HepG2 (cell line): ENCODE data around the gene SLC9A8. TPM values are rescaled to one million over a fixed set of nuclear protein-coding genes. Genes with fewer than 3 reads are reported as not detected.

Source experiments
- HDAC2 ChIP-seq: sonication (generic); formaldehyde crosslinking; IDR thresholded peaks from 2 replicates; pipeline ENCODE4 v1.4.0; 2020; ENCODE audit warnings: missing genetic modification reagents
- MED1 ChIP-seq: sonication (generic); formaldehyde crosslinking; IDR thresholded peaks from 2 replicates; pipeline ENCODE4 v1.4.0; 2020; ENCODE audit warnings: missing genetic modification reagents
- SALL1 ChIP-seq: sonication (generic); formaldehyde crosslinking; IDR thresholded peaks from 2 replicates; pipeline ENCODE4 v1.8.0; 2022; ENCODE audit warnings: mild to moderate bottlenecking, missing genetic modification reagents
- ZNF234 ChIP-seq: sonication (generic); formaldehyde crosslinking; conservative IDR thresholded peaks from 2 replicates; pipeline ENCODE4 v1.5.1; 2020; ENCODE audit warnings: mild to moderate bottlenecking, missing genetic modification reagents
- ZNF329 ChIP-seq: sonication (generic); formaldehyde crosslinking; IDR thresholded peaks from 2 replicates; pipeline ENCODE4 v1.9.0; 2021; ENCODE audit warnings: low read depth, mild to moderate bottlenecking, missing genetic modification reagents
- ZNF441 ChIP-seq: sonication (generic); formaldehyde crosslinking; IDR thresholded peaks from 2 replicates; pipeline ENCODE4 v1.7.0; 2021; ENCODE audit warnings: missing genetic modification reagents, borderline replicate concordance
- ZNF451 ChIP-seq: sonication (generic); formaldehyde crosslinking; IDR thresholded peaks from 2 replicates; pipeline ENCODE4 v1.5.0; 2020; ENCODE audit warnings: mild to moderate bottlenecking, missing genetic modification reagents
- ZNF557 ChIP-seq: sonication (generic); formaldehyde crosslinking; IDR thresholded peaks from 2 replicates; pipeline ENCODE4 v1.4.0; 2020; ENCODE audit warnings: missing genetic modification reagents
- ZNF598 ChIP-seq: sonication (generic); formaldehyde crosslinking; IDR thresholded peaks from 2 replicates; pipeline ENCODE4 v1.5.1; 2020; ENCODE audit warnings: mild to moderate bottlenecking, missing genetic modification reagents, borderline replicate concordance
- ZNF737 ChIP-seq: sonication (generic); formaldehyde crosslinking; IDR thresholded peaks from 2 replicates; pipeline ENCODE4 v1.5.0; 2020; ENCODE audit warnings: missing genetic modification reagents, mild to moderate bottlenecking, borderline replicate concordance
- ZNF746 ChIP-seq: sonication (generic); formaldehyde crosslinking; IDR thresholded peaks from 2 replicates; pipeline ENCODE4 v1.8.0; 2022; ENCODE audit warnings: mild to moderate bottlenecking, missing genetic modification reagents
- polyA plus RNA-seq, 8 experiments: library from polyadenylated mRNA; depleted of rRNA in 3 of 8; stranded (reverse) in 7 of 8; unstranded in 1 of 8; fragments of >200 nt; fragmentation: Illumina TruSeq in 4 of 8; extraction: Trizol in 4 of 8; gene quantifications; 2 replicates each; pipeline versions ENCODE4 v1.2.1 to v1.2.3, GENCODE V29; 2011 to 2016; ENCODE audit warnings: low read depth in 4 of 8, missing spikeins in 1 of 8, mixed read lengths in 1 of 8; ENCODE audit not compliant: insufficient read depth in 1 of 8
- total RNA-seq, 5 experiments: library from RNA; depleted of rRNA; stranded (reverse); fragments of >200 nt; fragmentation: Illumina TruSeq; extraction: Trizol; gene quantifications; 2 replicates each; pipeline ENCODE4 v1.2.3, GENCODE V29; 2016; ENCODE audit warnings: low read depth in 1 of 5
- TF ChIP-seq, protein P1 (sequence below): fragments of 450-650 bp; IDR thresholded peaks from 2 replicates; pipeline ENCODE4 v1.6.1; 2016
- TF ChIP-seq, protein P2 (sequence below): sonication (generic); formaldehyde crosslinking; IDR thresholded peaks from 2 replicates; pipeline ENCODE4 v1.8.0; 2022; ENCODE audit warnings: low read depth, missing genetic modification reagents
- TF ChIP-seq, protein P3 (sequence below): sonication (generic); formaldehyde crosslinking; IDR thresholded peaks from 2 replicates; pipeline ENCODE4 v1.4.0; 2020; ENCODE audit warnings: missing genetic modification reagents
- TF ChIP-seq, protein P4 (sequence below): IDR thresholded peaks from 2 replicates; pipeline ENCODE4 v1.6.1; 2016
- TF ChIP-seq, protein P5 (sequence below): sonication (generic); formaldehyde crosslinking; IDR thresholded peaks from 2 replicates; pipeline ENCODE4 v1.9.0; 2022; ENCODE audit warnings: missing genetic modification reagents, mild to moderate bottlenecking, borderline replicate concordance

SLC9A8 gene
- total and polyA plus RNA-seq, 2 of the 13 experiments (the other 11 are each of a cell fraction or from before 2014, with no cell fraction given): 4.1 to 7.4 TPM

DNA sequence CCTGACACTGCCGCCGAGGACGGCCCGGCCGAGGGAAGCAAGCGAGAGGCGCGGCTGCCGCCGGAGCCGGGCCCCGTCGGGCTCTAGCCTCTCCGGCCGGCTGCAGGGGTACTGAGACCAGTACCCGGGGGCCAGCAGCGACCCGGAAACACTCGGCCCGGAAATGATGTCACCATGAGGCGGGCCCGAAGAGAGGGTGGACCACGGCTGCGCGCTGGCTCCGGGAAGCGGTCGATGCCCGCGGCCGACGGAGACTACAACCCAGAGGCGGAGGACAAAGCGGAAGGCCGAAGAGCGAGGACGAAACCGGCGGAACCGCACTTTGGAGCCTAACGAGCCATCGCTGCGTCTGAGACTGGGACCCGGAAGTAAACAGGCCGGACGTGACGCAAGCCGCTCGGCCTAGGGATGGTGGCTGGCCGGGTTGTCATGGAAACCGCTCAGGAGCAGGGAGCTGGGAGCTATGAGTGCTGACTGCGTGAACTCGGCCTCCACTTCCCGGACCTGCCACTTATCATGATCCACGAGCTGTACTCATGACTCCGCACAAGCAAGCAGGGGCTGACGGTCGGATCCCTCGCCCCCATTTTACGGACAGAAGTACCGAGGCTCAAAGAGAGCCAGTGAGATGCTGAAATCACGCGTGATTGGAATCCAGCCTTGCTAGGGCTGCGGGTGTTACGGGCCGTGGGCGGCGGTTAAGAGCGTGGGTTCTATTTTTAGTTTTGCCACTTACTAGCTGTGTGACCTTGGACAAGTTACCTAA lies 102.9 kb downstream of the SLC9A8 start, which contains the start of gene SPATA2 (continued):
- no peak for TF ChIP-seq ZNF557 (CRISPR knock-in tag)
- peak; percentile 62 for TF ChIP-seq ZNF441 (CRISPR knock-in tag)
- TF ChIP-seq, protein P1, sequence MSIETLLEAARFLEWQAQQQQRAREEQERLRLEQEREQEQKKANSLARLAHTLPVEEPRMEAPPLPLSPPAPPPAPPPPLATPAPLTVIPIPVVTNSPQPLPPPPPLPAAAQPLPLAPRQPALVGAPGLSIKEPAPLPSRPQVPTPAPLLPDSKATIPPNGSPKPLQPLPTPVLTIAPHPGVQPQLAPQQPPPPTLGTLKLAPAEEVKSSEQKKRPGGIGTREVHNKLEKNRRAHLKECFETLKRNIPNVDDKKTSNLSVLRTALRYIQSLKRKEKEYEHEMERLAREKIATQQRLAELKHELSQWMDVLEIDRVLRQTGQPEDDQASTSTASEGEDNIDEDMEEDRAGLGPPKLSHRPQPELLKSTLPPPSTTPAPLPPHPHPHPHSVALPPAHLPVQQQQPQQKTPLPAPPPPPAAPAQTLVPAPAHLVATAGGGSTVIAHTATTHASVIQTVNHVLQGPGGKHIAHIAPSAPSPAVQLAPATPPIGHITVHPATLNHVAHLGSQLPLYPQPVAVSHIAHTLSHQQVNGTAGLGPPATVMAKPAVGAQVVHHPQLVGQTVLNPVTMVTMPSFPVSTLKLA: peak; percentile 21; the same call in 1 of the 2 replicates
- TF ChIP-seq HDAC2: peak; percentile 90
- peak; percentile 94 for TF ChIP-seq SALL1
- TF ChIP-seq, protein P2, sequence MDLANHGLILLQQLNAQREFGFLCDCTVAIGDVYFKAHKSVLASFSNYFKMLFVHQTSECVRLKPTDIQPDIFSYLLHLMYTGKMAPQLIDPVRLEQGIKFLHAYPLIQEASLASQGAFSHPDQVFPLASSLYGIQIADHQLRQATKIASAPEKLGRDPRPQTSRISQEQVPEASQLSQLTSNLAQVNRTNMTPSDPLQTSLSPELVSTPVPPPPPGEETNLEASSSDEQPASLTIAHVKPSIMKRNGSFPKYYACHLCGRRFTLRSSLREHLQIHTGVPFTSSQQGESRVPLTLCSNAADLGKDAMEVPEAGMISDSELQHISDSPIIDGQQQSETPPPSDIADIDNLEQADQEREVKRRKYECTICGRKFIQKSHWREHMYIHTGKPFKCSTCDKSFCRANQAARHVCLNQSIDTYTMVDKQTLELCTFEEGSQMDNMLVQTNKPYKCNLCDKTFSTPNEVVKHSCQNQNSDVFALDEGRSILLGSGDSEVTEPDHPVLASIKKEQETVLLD: peak; percentile 98
- TF ChIP-seq, protein P3, sequence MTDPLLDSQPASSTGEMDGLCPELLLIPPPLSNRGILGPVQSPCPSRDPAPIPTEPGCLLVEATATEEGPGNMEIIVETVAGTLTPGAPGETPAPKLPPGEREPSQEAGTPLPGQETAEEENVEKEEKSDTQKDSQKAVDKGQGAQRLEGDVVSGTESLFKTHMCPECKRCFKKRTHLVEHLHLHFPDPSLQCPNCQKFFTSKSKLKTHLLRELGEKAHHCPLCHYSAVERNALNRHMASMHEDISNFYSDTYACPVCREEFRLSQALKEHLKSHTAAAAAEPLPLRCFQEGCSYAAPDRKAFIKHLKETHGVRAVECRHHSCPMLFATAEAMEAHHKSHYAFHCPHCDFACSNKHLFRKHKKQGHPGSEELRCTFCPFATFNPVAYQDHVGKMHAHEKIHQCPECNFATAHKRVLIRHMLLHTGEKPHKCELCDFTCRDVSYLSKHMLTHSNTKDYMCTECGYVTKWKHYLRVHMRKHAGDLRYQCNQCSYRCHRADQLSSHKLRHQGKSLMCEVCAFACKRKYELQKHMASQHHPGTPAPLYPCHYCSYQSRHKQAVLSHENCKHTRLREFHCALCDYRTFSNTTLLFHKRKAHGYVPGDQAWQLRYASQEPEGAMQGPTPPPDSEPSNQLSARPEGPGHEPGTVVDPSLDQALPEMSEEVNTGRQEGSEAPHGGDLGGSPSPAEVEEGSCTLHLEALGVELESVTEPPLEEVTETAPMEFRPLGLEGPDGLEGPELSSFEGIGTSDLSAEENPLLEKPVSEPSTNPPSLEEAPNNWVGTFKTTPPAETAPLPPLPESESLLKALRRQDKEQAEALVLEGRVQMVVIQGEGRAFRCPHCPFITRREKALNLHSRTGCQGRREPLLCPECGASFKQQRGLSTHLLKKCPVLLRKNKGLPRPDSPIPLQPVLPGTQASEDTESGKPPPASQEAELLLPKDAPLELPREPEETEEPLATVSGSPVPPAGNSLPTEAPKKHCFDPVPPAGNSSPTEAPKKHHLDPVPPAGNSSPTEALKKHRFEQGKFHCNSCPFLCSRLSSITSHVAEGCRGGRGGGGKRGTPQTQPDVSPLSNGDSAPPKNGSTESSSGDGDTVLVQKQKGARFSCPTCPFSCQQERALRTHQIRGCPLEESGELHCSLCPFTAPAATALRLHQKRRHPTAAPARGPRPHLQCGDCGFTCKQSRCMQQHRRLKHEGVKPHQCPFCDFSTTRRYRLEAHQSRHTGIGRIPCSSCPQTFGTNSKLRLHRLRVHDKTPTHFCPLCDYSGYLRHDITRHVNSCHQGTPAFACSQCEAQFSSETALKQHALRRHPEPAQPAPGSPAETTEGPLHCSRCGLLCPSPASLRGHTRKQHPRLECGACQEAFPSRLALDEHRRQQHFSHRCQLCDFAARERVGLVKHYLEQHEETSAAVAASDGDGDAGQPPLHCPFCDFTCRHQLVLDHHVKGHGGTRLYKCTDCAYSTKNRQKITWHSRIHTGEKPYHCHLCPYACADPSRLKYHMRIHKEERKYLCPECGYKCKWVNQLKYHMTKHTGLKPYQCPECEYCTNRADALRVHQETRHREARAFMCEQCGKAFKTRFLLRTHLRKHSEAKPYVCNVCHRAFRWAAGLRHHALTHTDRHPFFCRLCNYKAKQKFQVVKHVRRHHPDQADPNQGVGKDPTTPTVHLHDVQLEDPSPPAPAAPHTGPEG (CRISPR knock-in tag): peak; percentile 72; the same call in 1 of the 2 replicates
- peak; percentile 77 for TF ChIP-seq MED1 (CRISPR knock-in tag)
- peak; percentile 71; the same call in 1 of the 2 replicates for TF ChIP-seq ZNF451 (CRISPR knock-in tag)
- TF ChIP-seq ZNF737 (CRISPR knock-in tag): peak; percentile 88
- no peak for TF ChIP-seq ZNF329 (CRISPR knock-in tag)
- TF ChIP-seq, protein P4, sequence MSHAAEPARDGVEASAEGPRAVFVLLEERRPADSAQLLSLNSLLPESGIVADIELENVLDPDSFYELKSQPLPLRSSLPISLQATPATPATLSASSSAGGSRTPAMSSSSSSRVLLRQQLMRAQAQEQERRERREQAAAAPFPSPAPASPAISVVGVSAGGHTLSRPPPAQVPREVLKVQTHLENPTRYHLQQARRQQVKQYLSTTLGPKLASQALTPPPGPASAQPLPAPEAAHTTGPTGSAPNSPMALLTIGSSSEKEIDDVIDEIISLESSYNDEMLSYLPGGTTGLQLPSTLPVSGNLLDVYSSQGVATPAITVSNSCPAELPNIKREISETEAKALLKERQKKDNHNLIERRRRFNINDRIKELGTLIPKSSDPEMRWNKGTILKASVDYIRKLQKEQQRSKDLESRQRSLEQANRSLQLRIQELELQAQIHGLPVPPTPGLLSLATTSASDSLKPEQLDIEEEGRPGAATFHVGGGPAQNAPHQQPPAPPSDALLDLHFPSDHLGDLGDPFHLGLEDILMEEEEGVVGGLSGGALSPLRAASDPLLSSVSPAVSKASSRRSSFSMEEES (CRISPR knock-in tag): peak; percentile 81
- TF ChIP-seq ZNF746: no peak
- TF ChIP-seq ZNF598: 0 out of 2 replicates have a peak, but pooled peaks have one; percentile 80
- TF ChIP-seq ZNF234: no peak; the same call in 1 of the 2 replicates
- TF ChIP-seq, protein P5, sequence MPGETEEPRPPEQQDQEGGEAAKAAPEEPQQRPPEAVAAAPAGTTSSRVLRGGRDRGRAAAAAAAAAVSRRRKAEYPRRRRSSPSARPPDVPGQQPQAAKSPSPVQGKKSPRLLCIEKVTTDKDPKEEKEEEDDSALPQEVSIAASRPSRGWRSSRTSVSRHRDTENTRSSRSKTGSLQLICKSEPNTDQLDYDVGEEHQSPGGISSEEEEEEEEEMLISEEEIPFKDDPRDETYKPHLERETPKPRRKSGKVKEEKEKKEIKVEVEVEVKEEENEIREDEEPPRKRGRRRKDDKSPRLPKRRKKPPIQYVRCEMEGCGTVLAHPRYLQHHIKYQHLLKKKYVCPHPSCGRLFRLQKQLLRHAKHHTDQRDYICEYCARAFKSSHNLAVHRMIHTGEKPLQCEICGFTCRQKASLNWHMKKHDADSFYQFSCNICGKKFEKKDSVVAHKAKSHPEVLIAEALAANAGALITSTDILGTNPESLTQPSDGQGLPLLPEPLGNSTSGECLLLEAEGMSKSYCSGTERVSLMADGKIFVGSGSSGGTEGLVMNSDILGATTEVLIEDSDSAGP (CRISPR knock-in tag): peak; percentile 90; the same call in 1 of the 2 replicates
